ENCODE results near the gene PPP4R3A.
A peak's percentile ranks its signal among the peaks of the same experiment; 100 is the strongest.

Gene PPP4R3A

GRCh38 chr14:91523972-91524371 lies 13.9 kb upstream of the PPP4R3A start:
- no peak overlapping the region for H3K9ac ChIP-seq (ENCODE audit: low read length in 5 of 5)
- H3K9me3 ChIP-seq (ENCODE audit: control insufficient read depth in 5 of 5, low read length in 5 of 5) = peaks cover 0 to 5% (median 3%) of the 10 kb centered on the region in 5 donors
- H3K4me1 ChIP-seq (ENCODE audit: control insufficient read depth in 5 of 5, insufficient read depth in 5 of 5, low read length in 5 of 5) = peaks cover 0 to 3% (median 0%) of the 10 kb centered on the region in 5 donors
- H3K36me3 ChIP-seq (ENCODE audit: control insufficient read depth in 5 of 5, insufficient read depth in 5 of 5, low read length in 5 of 5) = no peaks in the 10 kb centered on the region
- no peaks in the 10 kb centered on the region for H3K27me3 ChIP-seq (ENCODE audit: control insufficient read depth in 5 of 5, insufficient read depth in 4 of 5, low read length in 5 of 5)
- H3K27ac ChIP-seq (ENCODE audit: low read depth, low read length) = no peak overlapping the region
- no peak overlapping the region for H3K4me3 ChIP-seq (ENCODE audit: low read depth in 1 of 5, low read length in 5 of 5)

GRCh38 chr14:91521061-91521640 lies 11.0 kb upstream of the PPP4R3A start:
- peaks cover 0 to 2% (median 0%) of the 10 kb centered on the region in 5 donors for H3K27me3 ChIP-seq (ENCODE audit: control insufficient read depth in 5 of 5, insufficient read depth in 4 of 5, low read length in 5 of 5)
- peaks cover 0 to 5% (median 3%) of the 10 kb centered on the region in 5 donors for H3K9me3 ChIP-seq (ENCODE audit: control insufficient read depth in 5 of 5, low read length in 5 of 5)
- no peak overlapping the region for H3K27ac ChIP-seq (ENCODE audit: low read depth, low read length)
- no peaks in the 10 kb centered on the region for H3K36me3 ChIP-seq (ENCODE audit: control insufficient read depth in 5 of 5, insufficient read depth in 5 of 5, low read length in 5 of 5)
- H3K4me1 ChIP-seq (ENCODE audit: control insufficient read depth in 5 of 5, insufficient read depth in 5 of 5, low read length in 5 of 5) = no peaks in the 10 kb centered on the region
- no peak overlapping the region for H3K4me3 ChIP-seq (ENCODE audit: low read depth in 1 of 5, low read length in 5 of 5)
- H3K9ac ChIP-seq (ENCODE audit: low read length in 5 of 5) = no peak overlapping the region

- no peak overlapping the region for H3K27ac ChIP-seq (ENCODE audit: low read depth, low read length)
Observed at GRCh38 chr14:91520138-91520537, 10.0 kb upstream of the PPP4R3A start.

GRCh38 chr14:91519239-91520036 lies 9.3 kb upstream of the PPP4R3A start:
- peaks cover 0 to 3% (median under 1%) of the 10 kb centered on the region in 5 donors for H3K27me3 ChIP-seq (ENCODE audit: control insufficient read depth in 5 of 5, insufficient read depth in 4 of 5, low read length in 5 of 5)
- H3K9me3 ChIP-seq (ENCODE audit: control insufficient read depth in 5 of 5, low read length in 5 of 5) = peaks cover 0 to 5% (median 3%) of the 10 kb centered on the region in 5 donors
- H3K4me1 ChIP-seq (ENCODE audit: control insufficient read depth in 5 of 5, insufficient read depth in 5 of 5, low read length in 5 of 5) = no peaks in the 10 kb centered on the region
- no peak overlapping the region for H3K27ac ChIP-seq (ENCODE audit: low read depth, low read length)
- no peak overlapping the region for H3K4me3 ChIP-seq (ENCODE audit: low read depth in 1 of 5, low read length in 5 of 5)
- H3K9ac ChIP-seq (ENCODE audit: low read length in 5 of 5) = no peak overlapping the region
- no peaks in the 10 kb centered on the region for H3K36me3 ChIP-seq (ENCODE audit: control insufficient read depth in 5 of 5, insufficient read depth in 5 of 5, low read length in 5 of 5)

More at GRCh38 chr14:91520138-91520537, 10.0 kb upstream of the PPP4R3A start:
- Histone ChIP-seq H3K4me3 (ENCODE audit: low read depth in 1 of 5, low read length in 5 of 5) (no peak overlapping the region), H3K27me3 (ENCODE audit: control insufficient read depth in 5 of 5, insufficient read depth in 4 of 5, low read length in 5 of 5) (peaks cover 0 to 2% (median 0%) of the 10 kb centered on the region in 5 donors), H3K36me3 (ENCODE audit: control insufficient read depth in 5 of 5, insufficient read depth in 5 of 5, low read length in 5 of 5) (no peaks in the 10 kb centered on the region), H3K9me3 (ENCODE audit: control insufficient read depth in 5 of 5, low read length in 5 of 5) (peaks cover 0 to 5% (median 3%) of the 10 kb centered on the region in 5 donors), H3K9ac (ENCODE audit: low read length in 5 of 5) (no peak overlapping the region), H3K4me1 (ENCODE audit: control insufficient read depth in 5 of 5, insufficient read depth in 5 of 5, low read length in 5 of 5) (no peaks in the 10 kb centered on the region)

- Histone ChIP-seq H3K27ac (ENCODE audit: low read depth, low read length) (no peak overlapping the region), H3K4me3 (ENCODE audit: low read depth in 1 of 5, low read length in 5 of 5) (no peak overlapping the region), H3K27me3 (ENCODE audit: control insufficient read depth in 5 of 5, insufficient read depth in 4 of 5, low read length in 5 of 5) (peaks cover 0 to 3% (median 2%) of the 10 kb centered on the region in 5 donors), H3K9me3 (ENCODE audit: control insufficient read depth in 5 of 5, low read length in 5 of 5) (peaks cover 0 to 5% (median 3%) of the 10 kb centered on the region in 5 donors), H3K4me1 (ENCODE audit: control insufficient read depth in 5 of 5, insufficient read depth in 5 of 5, low read length in 5 of 5) (no peaks in the 10 kb centered on the region), H3K36me3 (ENCODE audit: control insufficient read depth in 5 of 5, insufficient read depth in 5 of 5, low read length in 5 of 5) (no peaks in the 10 kb centered on the region), H3K9ac (ENCODE audit: low read length in 5 of 5) (no peak overlapping the region)
Observed at GRCh38 chr14:91516663-91517388, 6.7 kb upstream of the PPP4R3A start.

GRCh38 chr14:91515979-91516378 lies 5.9 kb upstream of the PPP4R3A start:
- no peak overlapping the region for H3K4me3 ChIP-seq (ENCODE audit: low read depth in 1 of 5, low read length in 5 of 5)
- H3K9ac ChIP-seq (ENCODE audit: low read length in 5 of 5) = no peak overlapping the region
- no peak overlapping the region for H3K27ac ChIP-seq (ENCODE audit: low read depth, low read length)
- H3K9me3 ChIP-seq (ENCODE audit: control insufficient read depth in 5 of 5, low read length in 5 of 5) = peaks cover 0 to 2% (median 0%) of the 10 kb centered on the region in 5 donors
- H3K36me3 ChIP-seq (ENCODE audit: control insufficient read depth in 5 of 5, insufficient read depth in 5 of 5, low read length in 5 of 5) = no peaks in the 10 kb centered on the region
- peaks cover 0 to 3% (median 3%) of the 10 kb centered on the region in 5 donors for H3K4me1 ChIP-seq (ENCODE audit: control insufficient read depth in 5 of 5, insufficient read depth in 5 of 5, low read length in 5 of 5)
- H3K27me3 ChIP-seq (ENCODE audit: control insufficient read depth in 5 of 5, insufficient read depth in 4 of 5, low read length in 5 of 5) = peaks cover 0 to 3% (median 2%) of the 10 kb centered on the region in 5 donors

- Histone ChIP-seq H3K4me1 (ENCODE audit: control insufficient read depth in 5 of 5, insufficient read depth in 5 of 5, low read length in 5 of 5) (peaks cover 8 to 35% (median 28%) of the 10 kb centered on the region in 5 donors), H3K36me3 (ENCODE audit: control insufficient read depth in 5 of 5, insufficient read depth in 5 of 5, low read length in 5 of 5) (peaks cover 0 to 8% (median 0%) of the 10 kb centered on the region in 5 donors), H3K9me3 (ENCODE audit: control insufficient read depth in 5 of 5, low read length in 5 of 5) (no peaks in the 10 kb centered on the region), H3K27me3 (ENCODE audit: control insufficient read depth in 5 of 5, insufficient read depth in 4 of 5, low read length in 5 of 5) (peaks cover 0 to 3% (median 0%) of the 10 kb centered on the region in 5 donors), H3K27ac (ENCODE audit: low read depth, low read length) (peak overlapping the region; percentile 95), H3K9ac (ENCODE audit: low read length in 5 of 5) (peak overlapping the region; percentile 78 to 97 (median 81)), H3K4me3 (ENCODE audit: low read depth in 1 of 5, low read length in 5 of 5) (peak overlapping the region; percentile 73 to 92 (median 90))
Observed at GRCh38 chr14:91511043-91511383, 903 bp upstream of the PPP4R3A start.

GRCh38 chr14:91509878-91510170 lies 286 bp downstream of the PPP4R3A start:
- H3K9me3 ChIP-seq (ENCODE audit: control insufficient read depth in 5 of 5, low read length in 5 of 5) = no peaks in the 10 kb centered on the region
- peaks cover 8 to 43% (median 32%) of the 10 kb centered on the region in 5 donors for H3K4me1 ChIP-seq (ENCODE audit: control insufficient read depth in 5 of 5, insufficient read depth in 5 of 5, low read length in 5 of 5)
- H3K36me3 ChIP-seq (ENCODE audit: control insufficient read depth in 5 of 5, insufficient read depth in 5 of 5, low read length in 5 of 5) = peaks cover 0 to 9% (median under 1%) of the 10 kb centered on the region in 5 donors
- H3K9ac ChIP-seq (ENCODE audit: low read length in 5 of 5) = peak overlapping the region in 4 of 5 donors; percentile 78 to 97 (median 86)
- H3K4me3 ChIP-seq (ENCODE audit: low read depth in 1 of 5, low read length in 5 of 5) = peak overlapping the region in 4 of 5 donors; percentile 73 to 92 (median 90)
- H3K27me3 ChIP-seq (ENCODE audit: control insufficient read depth in 5 of 5, insufficient read depth in 4 of 5, low read length in 5 of 5) = peaks cover 0 to 2% (median 0%) of the 10 kb centered on the region in 5 donors
- peak overlapping the region; percentile 95 for H3K27ac ChIP-seq (ENCODE audit: low read depth, low read length)

GRCh38 chr14:91509083-91509877 lies 830 bp downstream of the PPP4R3A start:
- H3K36me3 ChIP-seq (ENCODE audit: control insufficient read depth in 5 of 5, insufficient read depth in 5 of 5, low read length in 5 of 5) = peaks cover 3 to 14% (median 4%) of the 10 kb centered on the region in 5 donors
- H3K9ac ChIP-seq (ENCODE audit: low read length in 5 of 5) = peak overlapping the region; percentile 79 to 97 (median 92)
- peak overlapping the region; percentile 73 to 95 (median 91) for H3K4me3 ChIP-seq (ENCODE audit: low read depth in 1 of 5, low read length in 5 of 5)
- H3K27ac ChIP-seq (ENCODE audit: low read depth, low read length) = peak overlapping the region; percentile 95
- H3K9me3 ChIP-seq (ENCODE audit: control insufficient read depth in 5 of 5, low read length in 5 of 5) = no peaks in the 10 kb centered on the region
- H3K27me3 ChIP-seq (ENCODE audit: control insufficient read depth in 5 of 5, insufficient read depth in 4 of 5, low read length in 5 of 5) = no peaks in the 10 kb centered on the region
- H3K4me1 ChIP-seq (ENCODE audit: control insufficient read depth in 5 of 5, insufficient read depth in 5 of 5, low read length in 5 of 5) = peaks cover 8 to 44% (median 35%) of the 10 kb centered on the region in 5 donors

All from subcutaneous abdominal adipose tissue (tissue), 5 donors.